Activated CD8-positive, alpha-beta T cell treated with anti-CD3 and anti-CD28 coated beads for 36 hours (primary cell): Measurements from ENCODE around the gene RASD1. TPM values are rescaled to one million over a fixed set of nuclear protein-coding genes. Genes with fewer than 3 reads are reported as not detected.

Source experiments
- ATAC-seq: fragments of 200-7000 bp; cut with Tn5 transposase; one replicate; pipeline ENCODE4 v1.10.0; 2021; ENCODE audit warnings: mild to moderate bottlenecking, moderate library complexity
- CTCF ChIA-PET: fragments of 350-600 bp; sonication (Branson Sonifier 250); formaldehyde crosslinking; loops from one replicate; lab custom pipeline; 2021; ENCODE audit warnings: antibody characterized with exemption; lab: Charles Lee
- POLR2A ChIA-PET: fragments of 350-600 bp; sonication (Branson Sonifier 250); formaldehyde crosslinking; loops from one replicate; lab custom pipeline; 2021; ENCODE audit warnings: antibody characterized with exemption; lab: Charles Lee
- DNase-seq: peaks from one replicate; pipeline ENCODE4 v3.0.0-alpha.2; 2020
- H3K27ac Mint-ChIP-seq: one replicate; pipeline ENCODE4 v1.8.0; 2021; ENCODE audit warnings: mild to moderate bottlenecking, mixed read lengths
- H3K27me3 Mint-ChIP-seq: one replicate; pipeline ENCODE4 v1.8.0; 2021; ENCODE audit warnings: mixed read lengths
- H3K36me3 Mint-ChIP-seq: one replicate; pipeline ENCODE4 v1.8.0; 2021; ENCODE audit warnings: low read depth, mixed read lengths
- H3K4me1 Mint-ChIP-seq: one replicate; pipeline ENCODE4 v1.8.0; 2021; ENCODE audit warnings: low read depth, mixed read lengths
- H3K4me3 Mint-ChIP-seq: one replicate; pipeline ENCODE4 v1.8.0; 2021; ENCODE audit warnings: mild to moderate bottlenecking, moderate library complexity, mixed read lengths
- H3K9me3 Mint-ChIP-seq: one replicate; pipeline ENCODE4 v1.8.0; 2021; ENCODE audit warnings: mixed read lengths
- CTCF ChIP-seq: fragments of 200-600 bp; IDR thresholded peaks from one replicate; pipeline ENCODE4 v1.8.0; 2022; ENCODE audit warnings: antibody characterized with exemption, mild to moderate bottlenecking
- intact Hi-C: fragments of 100-400 bp; cut with micrococcal nuclease; formaldehyde crosslinking; loops from one replicate; pipeline ENCODE4 v1.10.0; 2022
- total RNA-seq, 2 experiments: library from RNA; stranded (reverse); gene quantifications; one replicate each; pipeline ENCODE4 v1.2.3, GENCODE V29; 2021

The RASD1 gene
- total RNA-seq, 2 experiments from 2014 or later: 0.54 to 0.74 TPM

- no peaks in the 10 kb centered on the region for H3K27me3 Mint-ChIP-seq
- ATAC-seq (no peak), DNase-seq (no peak)
- CTCF ChIA-PET: interaction anchor here (1.6 kb wide), 1 partner anchor 32 kb away, joined by 3 read pairs; the partner anchor contains the start of gene RASD1
- H3K36me3 Mint-ChIP-seq: no peaks in the 10 kb centered on the region
- H3K27ac Mint-ChIP-seq: no peak overlapping the region
- TF ChIP-seq CTCF: no peak
- POLR2A ChIA-PET: no interaction called here
- H3K4me1 Mint-ChIP-seq: no peaks in the 10 kb centered on the region
- no peaks in the 10 kb centered on the region for H3K9me3 Mint-ChIP-seq
- H3K4me3 Mint-ChIP-seq: no peak overlapping the region
- intact Hi-C loops: no loop called here
Measured at GRCh38 chr17:17527956-17528500, 31.8 kb upstream of the RASD1 start.

GRCh38 chr17:17527534-17527933, 31.3 kb upstream of the RASD1 start:
- CTCF ChIA-PET: interaction anchor here (0.8 kb wide), 1 partner anchor 30 kb away, joined by 3 read pairs; no protein-coding TSS in a partner anchor

GRCh38 chr17:17526369-17526768, 30.2 kb upstream of the RASD1 start:
- no peak overlapping the region for H3K27ac Mint-ChIP-seq
- DNase-seq (no peak), ATAC-seq (no peak)
- no peak for TF ChIP-seq CTCF
- H3K36me3 Mint-ChIP-seq: no peaks in the 10 kb centered on the region
- CTCF ChIA-PET: no interaction called here
- H3K9me3 Mint-ChIP-seq: no peaks in the 10 kb centered on the region
- no peaks in the 10 kb centered on the region for H3K4me1 Mint-ChIP-seq
- H3K4me3 Mint-ChIP-seq: no peak overlapping the region
- H3K27me3 Mint-ChIP-seq: no peaks in the 10 kb centered on the region
- intact Hi-C loops: no loop called here
- POLR2A ChIA-PET: no interaction called here

More at GRCh38 chr17:17527534-17527933, 31.3 kb upstream of the RASD1 start:
- H3K9me3 Mint-ChIP-seq: no peaks in the 10 kb centered on the region
- DNase-seq: no peak
- no peak overlapping the region for H3K4me3 Mint-ChIP-seq
- POLR2A ChIA-PET: no interaction called here
- intact Hi-C loops: no loop called here
- no peaks in the 10 kb centered on the region for H3K4me1 Mint-ChIP-seq
- no peaks in the 10 kb centered on the region for H3K36me3 Mint-ChIP-seq
- no peak for ATAC-seq
- H3K27ac Mint-ChIP-seq: no peak overlapping the region
- TF ChIP-seq CTCF: no peak
- no peaks in the 10 kb centered on the region for H3K27me3 Mint-ChIP-seq

GRCh38 chr17:17525956-17526355, 29.8 kb upstream of the RASD1 start:
- ATAC-seq: no peak
- H3K27me3 Mint-ChIP-seq: no peaks in the 10 kb centered on the region
- H3K36me3 Mint-ChIP-seq: no peaks in the 10 kb centered on the region
- POLR2A ChIA-PET: no interaction called here
- no peaks in the 10 kb centered on the region for H3K4me1 Mint-ChIP-seq
- CTCF ChIA-PET: interaction anchor here (0.7 kb wide), 1 partner anchor 43 kb away, joined by 3 read pairs; no protein-coding TSS in a partner anchor
- no peak overlapping the region for H3K4me3 Mint-ChIP-seq
- H3K9me3 Mint-ChIP-seq: no peaks in the 10 kb centered on the region
- TF ChIP-seq CTCF: no peak
- DNase-seq: no peak
- intact Hi-C loops: no loop called here
- no peak overlapping the region for H3K27ac Mint-ChIP-seq

GRCh38 chr17:17525311-17525710, 29.1 kb upstream of the RASD1 start:
- Mint-ChIP-seq H3K4me1 (no peaks in the 10 kb centered on the region), H3K27me3 (no peaks in the 10 kb centered on the region), H3K27ac (no peak overlapping the region), H3K36me3 (no peaks in the 10 kb centered on the region), H3K4me3 (no peak overlapping the region), H3K9me3 (no peaks in the 10 kb centered on the region)
- POLR2A ChIA-PET: no interaction called here
- no peak for ATAC-seq
- DNase-seq: no peak
- CTCF ChIA-PET: interaction anchor here (0.7 kb wide), 1 partner anchor 43 kb away, joined by 3 read pairs; no protein-coding TSS in a partner anchor
- intact Hi-C loops: no loop called here
- no peak for TF ChIP-seq CTCF
